Measurements from ENCODE around the gene FREM3.

Gene FREM3

GRCh38 chr4:143555676-143556075 is 144.8 kb downstream of the FREM3 start:
- no peaks in the 10 kb centered on the region for H4K20me1 ChIP-seq (ENCODE audit: insufficient read depth, low read length)
- DNase-seq (no peak), ATAC-seq (ENCODE audit: insufficient read depth, low read depth) (no peak)
- no peak for TF ChIP-seq EZH2 (IDR thresholded peaks at IDR 0.05; ENCODE audit: borderline replicate concordance, low read depth, low read length, severe bottlenecking)
- no peak for TF ChIP-seq CTCF (IDR thresholded peaks at IDR 0.05; ENCODE audit: borderline replicate concordance, extremely low read depth, low read length, poor library complexity, severe bottlenecking)
- no peak overlapping the region for H3K4me3 ChIP-seq (ENCODE audit: low read depth in 1 of 2, low read length in 2 of 2)
- H3K9ac ChIP-seq (ENCODE audit: low read depth, low read length) = no peak overlapping the region
- no peaks in the 10 kb centered on the region for H3K79me2 ChIP-seq (ENCODE audit: insufficient read depth, low read length)
- H3K9me3 ChIP-seq (ENCODE audit: insufficient read depth, low read length, severe bottlenecking) = no peaks in the 10 kb centered on the region
- no peak overlapping the region for H3K4me2 ChIP-seq (ENCODE audit: insufficient read depth, low read length)
- H3K27me3 ChIP-seq (ENCODE audit: insufficient read depth, low read length, poor library complexity) = no peaks in the 10 kb centered on the region
- H3K36me3 ChIP-seq (ENCODE audit: insufficient read depth, low read length) = peaks cover 48% of the 10 kb centered on the region
- no peak overlapping the region for H3K27ac ChIP-seq (ENCODE audit: low read length)
- H3K4me1 ChIP-seq (ENCODE audit: insufficient read depth, low read length) = no peaks in the 10 kb centered on the region
- H2AFZ ChIP-seq (ENCODE audit: low read depth, low read length) = no peak overlapping the region

DNA sequence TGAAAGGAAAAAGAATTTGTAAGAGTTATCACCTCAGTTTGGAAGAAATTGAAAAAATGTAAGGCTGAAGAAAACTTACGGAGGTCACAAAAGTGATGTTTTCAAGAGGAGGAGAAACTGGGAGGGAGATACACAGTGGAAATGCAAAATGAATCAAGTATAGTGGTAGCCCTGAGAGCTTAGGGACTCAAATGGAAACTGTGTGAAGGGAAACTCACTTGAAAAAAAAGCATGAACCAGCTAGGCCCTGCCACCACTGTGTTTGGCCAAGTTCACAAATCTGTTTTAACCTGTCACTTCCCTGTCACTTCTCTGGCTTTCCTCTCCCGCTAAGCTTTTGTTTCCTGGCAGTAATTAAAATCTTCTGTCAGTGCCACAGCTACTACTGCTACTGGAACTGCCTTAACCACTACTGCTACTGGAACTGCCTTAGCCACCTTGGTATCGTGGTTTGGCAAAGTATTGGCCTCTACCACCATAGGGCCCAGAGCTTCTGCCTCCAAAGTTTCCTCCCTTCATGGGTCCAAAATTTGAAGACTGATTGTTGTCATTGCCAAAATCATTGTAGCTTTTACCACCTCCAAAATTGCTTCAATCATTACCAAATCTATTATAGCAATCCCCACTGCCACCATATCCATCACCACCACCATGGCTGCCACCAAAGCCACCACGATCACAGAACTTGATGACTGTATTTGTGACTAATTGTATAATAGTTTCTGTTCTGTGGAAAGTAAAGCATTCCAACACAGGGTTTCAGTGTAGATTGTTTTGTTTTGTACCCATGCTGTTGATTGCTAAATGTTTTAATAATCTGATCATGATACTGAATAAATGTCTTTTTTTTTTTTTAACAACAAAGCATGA is 145.5 kb downstream of the FREM3 start:
- ATAC-seq (ENCODE audit: insufficient read depth, low read depth) = no peak
- no peak overlapping the region for H3K9ac ChIP-seq (ENCODE audit: low read depth, low read length)
- TF ChIP-seq EZH2 (IDR thresholded peaks at IDR 0.05; ENCODE audit: borderline replicate concordance, low read depth, low read length, severe bottlenecking) (no peak), CTCF (IDR thresholded peaks at IDR 0.05; ENCODE audit: borderline replicate concordance, extremely low read depth, low read length, poor library complexity, severe bottlenecking) (no peak)
- no peak overlapping the region for H3K27ac ChIP-seq (ENCODE audit: low read length)
- DNase-seq = no peak
- no peaks in the 10 kb centered on the region for H3K4me1 ChIP-seq (ENCODE audit: insufficient read depth, low read length)
- no peaks in the 10 kb centered on the region for H3K79me2 ChIP-seq (ENCODE audit: insufficient read depth, low read length)
- H4K20me1 ChIP-seq (ENCODE audit: insufficient read depth, low read length) = no peaks in the 10 kb centered on the region
- H3K27me3 ChIP-seq (ENCODE audit: insufficient read depth, low read length, poor library complexity) = no peaks in the 10 kb centered on the region
- H3K4me3 ChIP-seq (ENCODE audit: low read depth in 1 of 2, low read length in 2 of 2) = no peak overlapping the region
- no peak overlapping the region for H3K4me2 ChIP-seq (ENCODE audit: insufficient read depth, low read length)
- no peaks in the 10 kb centered on the region for H3K9me3 ChIP-seq (ENCODE audit: insufficient read depth, low read length, severe bottlenecking)
- peaks cover 55% of the 10 kb centered on the region for H3K36me3 ChIP-seq (ENCODE audit: insufficient read depth, low read length)
- H2AFZ ChIP-seq (ENCODE audit: low read depth, low read length) = no peak overlapping the region

DNA sequence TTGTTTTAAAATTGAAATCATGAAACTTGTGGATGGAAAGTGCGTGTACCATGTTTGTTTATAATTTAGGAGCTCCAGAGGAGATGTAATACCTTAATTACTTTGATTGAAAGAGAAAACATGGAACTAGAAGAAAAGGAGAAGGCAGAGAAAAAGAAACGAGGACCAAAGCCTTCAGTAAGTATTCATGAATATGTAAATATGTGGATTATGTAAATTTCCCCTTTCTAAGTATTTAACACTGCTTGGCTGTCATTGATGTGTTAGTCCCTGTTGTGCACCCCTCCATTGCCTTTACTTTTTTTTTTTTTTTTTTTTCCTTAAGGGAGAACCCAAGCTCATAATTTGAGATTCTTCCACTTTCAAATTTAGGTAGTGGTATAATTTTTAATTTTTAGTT is 150.5 kb downstream of the FREM3 start:
- Histone ChIP-seq H3K4me2 (ENCODE audit: insufficient read depth, low read length) (no peak overlapping the region), H3K9me3 (ENCODE audit: insufficient read depth, low read length, severe bottlenecking) (no peaks in the 10 kb centered on the region), H3K79me2 (ENCODE audit: insufficient read depth, low read length) (no peaks in the 10 kb centered on the region), H2AFZ (ENCODE audit: low read depth, low read length) (no peak overlapping the region), H3K36me3 (ENCODE audit: insufficient read depth, low read length) (peaks cover 98% of the 10 kb centered on the region), H3K4me1 (ENCODE audit: insufficient read depth, low read length) (no peaks in the 10 kb centered on the region), H3K27me3 (ENCODE audit: insufficient read depth, low read length, poor library complexity) (no peaks in the 10 kb centered on the region), H3K27ac (ENCODE audit: low read length) (no peak overlapping the region), H3K4me3 (ENCODE audit: low read depth in 1 of 2, low read length in 2 of 2) (no peak overlapping the region), H3K9ac (ENCODE audit: low read depth, low read length) (no peak overlapping the region), H4K20me1 (ENCODE audit: insufficient read depth, low read length) (no peaks in the 10 kb centered on the region)
- ATAC-seq (ENCODE audit: insufficient read depth, low read depth) (no peak), DNase-seq (no peak)
- no peak for TF ChIP-seq CTCF (IDR thresholded peaks at IDR 0.05; ENCODE audit: borderline replicate concordance, extremely low read depth, low read length, poor library complexity, severe bottlenecking)
- no peak for TF ChIP-seq EZH2 (IDR thresholded peaks at IDR 0.05; ENCODE audit: borderline replicate concordance, low read depth, low read length, severe bottlenecking)

All from DND-41 (cell line).